Measurements from ENCODE around the gene SCAMP4. TPM values are rescaled to one million over a fixed set of nuclear protein-coding genes. Genes with fewer than 3 reads are reported as not detected.

SCAMP4 gene
- total and polyA plus RNA-seq, 2 of the 13 experiments (the other 11 are each of a cell fraction or from before 2014, with no cell fraction given) = 10.7 to 13.7 TPM

DNA sequence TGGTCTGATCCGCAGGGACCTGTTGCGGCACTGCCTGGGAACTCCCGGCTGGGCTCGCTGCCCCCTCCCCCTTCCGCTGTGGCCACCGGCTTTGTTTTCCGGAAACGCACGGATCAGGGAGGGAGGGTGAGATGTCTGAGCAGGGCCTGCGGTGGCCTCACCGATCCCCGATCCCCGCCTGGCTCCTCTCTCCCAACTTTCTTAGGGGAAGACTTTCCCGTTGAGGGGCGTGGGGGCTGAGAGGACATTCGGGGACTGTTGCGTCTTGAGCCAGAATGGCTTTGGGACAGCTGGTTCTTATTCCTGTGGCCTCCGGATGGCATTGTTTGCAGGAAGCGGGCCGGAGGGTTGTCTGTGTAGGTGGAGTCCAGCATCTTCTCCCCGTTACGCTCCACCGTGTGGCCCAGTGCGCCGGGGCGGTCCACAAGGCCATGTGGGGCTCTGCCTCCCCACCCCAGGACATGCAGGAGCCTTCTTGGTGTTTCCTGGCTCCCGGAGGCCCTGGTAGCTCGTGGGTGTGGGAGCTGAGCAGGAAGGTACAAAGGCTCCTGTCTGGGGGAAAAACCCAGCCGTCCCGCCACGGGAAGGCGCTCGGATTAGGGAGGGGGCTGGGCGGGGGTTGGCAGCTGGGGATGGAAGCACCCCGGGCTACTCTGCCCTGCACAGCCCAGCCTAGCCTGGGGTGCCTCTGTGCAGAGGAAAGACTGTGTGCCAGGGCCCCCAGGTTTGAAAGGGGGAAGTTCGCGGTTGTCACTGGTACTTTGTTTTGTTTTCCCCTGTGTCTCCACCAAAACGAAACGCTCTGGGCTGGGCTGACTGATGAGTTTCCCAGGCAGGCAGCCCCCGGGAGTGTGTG lies 37.1 kb downstream of the SCAMP4 start (continued):
- TF ChIP-seq, protein P1, sequence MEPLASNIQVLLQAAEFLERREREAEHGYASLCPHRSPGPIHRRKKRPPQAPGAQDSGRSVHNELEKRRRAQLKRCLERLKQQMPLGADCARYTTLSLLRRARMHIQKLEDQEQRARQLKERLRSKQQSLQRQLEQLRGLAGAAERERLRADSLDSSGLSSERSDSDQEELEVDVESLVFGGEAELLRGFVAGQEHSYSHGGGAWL (CRISPR knock-in tag; IDR thresholded peaks at IDR 0.05) = peak; percentile 61; the same call in 1 of the 2 replicates
- no peak for TF ChIP-seq FOSL1 (CRISPR knock-in tag; IDR thresholded peaks at IDR 0.05; ENCODE audit: borderline replicate concordance)
- TF ChIP-seq ZNF17 (CRISPR knock-in tag; IDR thresholded peaks at IDR 0.05) = no peak
- TF ChIP-seq ZNF670 (CRISPR knock-in tag; IDR thresholded peaks at IDR 0.05; ENCODE audit: borderline replicate concordance) = no peak
- TF ChIP-seq REL (CRISPR knock-in tag; conservative IDR thresholded peaks at IDR 0.05) = 0 out of 2 replicates have a peak, but pooled peaks have one; percentile 51
- TF ChIP-seq ZNF546 (CRISPR knock-in tag; conservative IDR thresholded peaks at IDR 0.05) = no peak
- TF ChIP-seq SATB2 (CRISPR knock-in tag; IDR thresholded peaks at IDR 0.05) = no peak
- TF ChIP-seq JUN (CRISPR knock-in tag; IDR thresholded peaks at IDR 0.05) = no peak
- TF ChIP-seq, protein P2, sequence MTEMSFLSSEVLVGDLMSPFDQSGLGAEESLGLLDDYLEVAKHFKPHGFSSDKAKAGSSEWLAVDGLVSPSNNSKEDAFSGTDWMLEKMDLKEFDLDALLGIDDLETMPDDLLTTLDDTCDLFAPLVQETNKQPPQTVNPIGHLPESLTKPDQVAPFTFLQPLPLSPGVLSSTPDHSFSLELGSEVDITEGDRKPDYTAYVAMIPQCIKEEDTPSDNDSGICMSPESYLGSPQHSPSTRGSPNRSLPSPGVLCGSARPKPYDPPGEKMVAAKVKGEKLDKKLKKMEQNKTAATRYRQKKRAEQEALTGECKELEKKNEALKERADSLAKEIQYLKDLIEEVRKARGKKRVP (CRISPR knock-in tag; IDR thresholded peaks at IDR 0.05) = no peak
- peak; percentile 39; the same call in 1 of the 2 replicates for TF ChIP-seq PHF20 (CRISPR knock-in tag; IDR thresholded peaks at IDR 0.05)
- TF ChIP-seq ERF (CRISPR knock-in tag; IDR thresholded peaks at IDR 0.05) = peak; percentile 71
- TF ChIP-seq KLF16 (CRISPR knock-in tag; IDR thresholded peaks at IDR 0.05) = 0 out of 4 replicates have a peak, but pooled peaks of 1 of the 2 experiments have one; percentile 35
- TF ChIP-seq KDM6A (CRISPR knock-in tag; IDR thresholded peaks at IDR 0.05; ENCODE audit: low read depth) = peak; percentile 42; the same call in 1 of the 2 replicates
- TF ChIP-seq ZNF253 (CRISPR knock-in tag; IDR thresholded peaks at IDR 0.05; ENCODE audit: borderline replicate concordance) = no peak
- TF ChIP-seq, protein P3, sequence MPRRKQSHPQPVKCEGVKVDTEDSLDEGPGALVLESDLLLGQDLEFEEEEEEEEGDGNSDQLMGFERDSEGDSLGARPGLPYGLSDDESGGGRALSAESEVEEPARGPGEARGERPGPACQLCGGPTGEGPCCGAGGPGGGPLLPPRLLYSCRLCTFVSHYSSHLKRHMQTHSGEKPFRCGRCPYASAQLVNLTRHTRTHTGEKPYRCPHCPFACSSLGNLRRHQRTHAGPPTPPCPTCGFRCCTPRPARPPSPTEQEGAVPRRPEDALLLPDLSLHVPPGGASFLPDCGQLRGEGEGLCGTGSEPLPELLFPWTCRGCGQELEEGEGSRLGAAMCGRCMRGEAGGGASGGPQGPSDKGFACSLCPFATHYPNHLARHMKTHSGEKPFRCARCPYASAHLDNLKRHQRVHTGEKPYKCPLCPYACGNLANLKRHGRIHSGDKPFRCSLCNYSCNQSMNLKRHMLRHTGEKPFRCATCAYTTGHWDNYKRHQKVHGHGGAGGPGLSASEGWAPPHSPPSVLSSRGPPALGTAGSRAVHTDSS (CRISPR knock-in tag; conservative IDR thresholded peaks at IDR 0.05) = no peak
- TF ChIP-seq, protein P4, sequence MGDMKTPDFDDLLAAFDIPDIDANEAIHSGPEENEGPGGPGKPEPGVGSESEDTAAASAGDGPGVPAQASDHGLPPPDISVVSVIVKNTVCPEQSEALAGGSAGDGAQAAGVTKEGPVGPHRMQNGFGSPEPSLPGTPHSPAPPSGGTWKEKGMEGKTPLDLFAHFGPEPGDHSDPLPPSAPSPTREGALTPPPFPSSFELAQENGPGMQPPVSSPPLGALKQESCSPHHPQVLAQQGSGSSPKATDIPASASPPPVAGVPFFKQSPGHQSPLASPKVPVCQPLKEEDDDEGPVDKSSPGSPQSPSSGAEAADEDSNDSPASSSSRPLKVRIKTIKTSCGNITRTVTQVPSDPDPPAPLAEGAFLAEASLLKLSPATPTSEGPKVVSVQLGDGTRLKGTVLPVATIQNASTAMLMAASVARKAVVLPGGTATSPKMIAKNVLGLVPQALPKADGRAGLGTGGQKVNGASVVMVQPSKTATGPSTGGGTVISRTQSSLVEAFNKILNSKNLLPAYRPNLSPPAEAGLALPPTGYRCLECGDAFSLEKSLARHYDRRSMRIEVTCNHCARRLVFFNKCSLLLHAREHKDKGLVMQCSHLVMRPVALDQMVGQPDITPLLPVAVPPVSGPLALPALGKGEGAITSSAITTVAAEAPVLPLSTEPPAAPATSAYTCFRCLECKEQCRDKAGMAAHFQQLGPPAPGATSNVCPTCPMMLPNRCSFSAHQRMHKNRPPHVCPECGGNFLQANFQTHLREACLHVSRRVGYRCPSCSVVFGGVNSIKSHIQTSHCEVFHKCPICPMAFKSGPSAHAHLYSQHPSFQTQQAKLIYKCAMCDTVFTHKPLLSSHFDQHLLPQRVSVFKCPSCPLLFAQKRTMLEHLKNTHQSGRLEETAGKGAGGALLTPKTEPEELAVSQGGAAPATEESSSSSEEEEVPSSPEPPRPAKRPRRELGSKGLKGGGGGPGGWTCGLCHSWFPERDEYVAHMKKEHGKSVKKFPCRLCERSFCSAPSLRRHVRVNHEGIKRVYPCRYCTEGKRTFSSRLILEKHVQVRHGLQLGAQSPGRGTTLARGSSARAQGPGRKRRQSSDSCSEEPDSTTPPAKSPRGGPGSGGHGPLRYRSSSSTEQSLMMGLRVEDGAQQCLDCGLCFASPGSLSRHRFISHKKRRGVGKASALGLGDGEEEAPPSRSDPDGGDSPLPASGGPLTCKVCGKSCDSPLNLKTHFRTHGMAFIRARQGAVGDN (CRISPR knock-in tag; IDR thresholded peaks at IDR 0.05) = peak; percentile 84
- TF ChIP-seq POLR2G (IDR thresholded peaks at IDR 0.05; ENCODE audit: low read depth, low read length) = peak; percentile 67; the same call in 1 of the 2 replicates
- TF ChIP-seq ARNT (IDR thresholded peaks at IDR 0.05) = no peak
- no peak for TF ChIP-seq NFE2L2 (IDR thresholded peaks at IDR 0.05; ENCODE audit: low read length)
- no peak for TF ChIP-seq ZNF326 (CRISPR knock-in tag; IDR thresholded peaks at IDR 0.05; ENCODE audit: borderline replicate concordance)
- TF ChIP-seq, protein P5, sequence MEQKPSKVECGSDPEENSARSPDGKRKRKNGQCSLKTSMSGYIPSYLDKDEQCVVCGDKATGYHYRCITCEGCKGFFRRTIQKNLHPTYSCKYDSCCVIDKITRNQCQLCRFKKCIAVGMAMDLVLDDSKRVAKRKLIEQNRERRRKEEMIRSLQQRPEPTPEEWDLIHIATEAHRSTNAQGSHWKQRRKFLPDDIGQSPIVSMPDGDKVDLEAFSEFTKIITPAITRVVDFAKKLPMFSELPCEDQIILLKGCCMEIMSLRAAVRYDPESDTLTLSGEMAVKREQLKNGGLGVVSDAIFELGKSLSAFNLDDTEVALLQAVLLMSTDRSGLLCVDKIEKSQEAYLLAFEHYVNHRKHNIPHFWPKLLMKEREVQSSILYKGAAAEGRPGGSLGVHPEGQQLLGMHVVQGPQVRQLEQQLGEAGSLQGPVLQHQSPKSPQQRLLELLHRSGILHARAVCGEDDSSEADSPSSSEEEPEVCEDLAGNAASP (CRISPR knock-in tag; IDR thresholded peaks at IDR 0.05; ENCODE audit: borderline replicate concordance) = 0 out of 2 replicates have a peak, but pooled peaks have one; percentile 33

Measured in HepG2 (cell line).